GM12892 (cell line): Measurements from ENCODE around the gene CXCL5. TPM values are rescaled to one million over a fixed set of nuclear protein-coding genes. Genes with fewer than 3 reads are reported as not detected.
A peak's percentile ranks its signal among the peaks of the same experiment; 100 is the strongest.

Experiments used
- DNase-seq: peaks from one replicate; pipeline ENCODE4 v3.0.0; 2011; ENCODE audit not compliant: insufficient read length
- FAIRE-seq: peaks from 2 replicates; lab custom pipeline; 2011; peaks lifted over from hg19 to GRCh38; lab: Jason Lieb, UNC
- POLR2A ChIP-seq: IDR thresholded peaks from 2 replicates; pipeline ENCODE4 v1.6.1; 2011; ENCODE audit warnings: low read depth, low read length, control low read depth
- POLR2AphosphoS5 ChIP-seq: IDR thresholded peaks from 2 replicates; pipeline ENCODE4 v1.6.1; 2011; ENCODE audit warnings: low read depth, low read length, control low read depth
- TAF1 ChIP-seq: IDR thresholded peaks from 2 replicates; pipeline ENCODE4 v1.6.1; 2011; ENCODE audit warnings: low read depth, mild to moderate bottlenecking, control low read depth, low read length, borderline replicate concordance
- polyA plus RNA-seq: library from polyadenylated mRNA; unstranded; fragments of >200 nt; gene quantifications from one replicate; pipeline ENCODE4 v1.2.1, GENCODE V29; 2012; ENCODE audit warnings: missing spikeins, inconsistent platforms; ENCODE audit not compliant: missing spikeins

Gene CXCL5
- polyA plus RNA-seq, result not detected

GRCh38 chr4:73998040-73999011, at the start of gene CXCL5:
CXCL5 (minus strand) TSS chr4:73998677; CDS start chr4:73998581, 96 bp downstream.
- TF ChIP-seq TAF1 (no peak), POLR2A (no peak), POLR2AphosphoS5 (no peak)
- FAIRE-seq (no peak), DNase-seq (no peak)

DNA sequence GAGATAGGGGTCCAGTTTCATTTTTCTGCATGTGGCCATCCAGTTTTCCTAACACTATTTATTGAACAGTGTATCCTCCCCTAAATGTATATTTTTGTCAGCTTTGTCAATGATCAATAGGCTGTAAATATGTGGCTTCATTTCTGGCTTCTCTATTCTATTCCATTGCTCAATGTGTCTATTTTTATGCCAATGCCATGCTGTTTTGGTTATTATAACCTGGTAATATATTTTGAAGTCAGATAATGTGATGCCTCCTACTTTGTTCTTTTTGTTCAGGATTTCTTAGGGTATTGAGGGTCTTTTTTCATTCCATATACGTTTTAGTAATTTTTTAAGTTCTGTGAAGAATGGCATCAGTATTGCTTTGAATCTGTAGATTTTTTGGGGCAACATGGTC, 48.7 kb upstream of the CXCL5 start:
- DNase-seq (no peak), FAIRE-seq (no peak)
- TF ChIP-seq TAF1, result no peak
- no peak for TF ChIP-seq POLR2AphosphoS5
- TF ChIP-seq POLR2A, result no peak

DNA sequence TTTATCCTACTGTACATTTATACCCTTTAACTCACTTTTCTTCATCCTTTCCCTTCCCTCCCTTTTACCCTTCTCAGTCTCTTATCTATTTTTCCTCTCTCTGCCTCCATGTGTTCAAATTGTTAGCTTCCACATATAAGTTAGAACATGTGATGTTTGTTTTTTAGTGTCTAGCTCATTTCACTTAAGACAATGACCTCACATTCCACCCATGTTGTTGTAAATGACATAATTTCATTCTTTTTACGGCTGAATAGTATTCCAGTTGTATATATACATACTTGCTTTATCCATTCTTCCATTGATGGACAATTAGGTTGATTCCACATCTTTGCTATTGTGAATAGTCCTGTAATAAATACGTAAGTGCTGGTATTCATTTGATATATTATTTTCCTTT, 47.3 kb upstream of the CXCL5 start:
- FAIRE-seq (no peak), DNase-seq (no peak)
- TF ChIP-seq POLR2AphosphoS5, result no peak
- TF ChIP-seq POLR2A, result no peak
- TF ChIP-seq TAF1, result no peak

DNA sequence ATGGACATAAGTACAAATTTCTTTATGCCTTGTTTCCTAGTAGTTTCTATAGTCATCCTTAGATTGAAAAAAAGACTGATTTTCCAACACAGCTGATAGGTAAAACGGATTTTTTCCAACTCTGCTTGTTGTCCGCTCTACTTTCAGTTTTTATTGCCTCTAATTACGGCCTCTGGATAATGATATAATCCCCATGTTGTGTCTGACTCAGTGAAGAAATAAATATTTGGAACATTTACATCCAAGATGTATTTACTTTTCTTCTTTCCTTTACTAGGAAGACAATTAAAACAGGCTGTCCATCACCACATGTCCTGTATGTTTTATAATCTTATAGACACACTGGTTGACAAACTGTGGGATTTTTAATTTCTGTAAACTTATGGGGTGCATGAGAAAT, 46.8 kb upstream of the CXCL5 start:
- no peak for FAIRE-seq
- DNase-seq, result no peak
- TF ChIP-seq POLR2A (no peak), POLR2AphosphoS5 (no peak), TAF1 (no peak)

- DNase-seq (no peak), FAIRE-seq (no peak)
- TF ChIP-seq TAF1 (no peak), POLR2AphosphoS5 (no peak), POLR2A (no peak)
These were observed 46.2 kb upstream of the CXCL5 start for GRCh38 chr4:74044677-74045076.

DNA sequence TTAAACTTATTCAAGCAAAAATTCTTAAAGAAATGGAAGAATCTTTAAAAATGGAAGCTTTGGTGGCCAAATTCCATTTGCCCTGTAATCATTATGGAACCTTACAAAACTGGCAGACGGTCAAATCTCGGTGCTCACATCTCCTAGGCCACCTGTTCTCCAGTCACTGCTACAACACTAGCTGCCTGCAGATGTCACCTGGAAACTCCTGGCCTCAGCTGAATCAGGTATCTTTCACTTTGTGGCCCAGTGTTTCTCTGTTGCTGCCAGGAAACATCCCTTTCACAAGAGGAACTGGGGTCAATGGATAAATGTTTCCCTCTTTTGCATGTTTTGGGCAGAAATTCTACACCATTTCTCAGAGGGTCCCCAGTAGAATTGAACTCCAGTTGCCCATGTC, 44.2 kb upstream of the CXCL5 start:
- no peak for TF ChIP-seq TAF1
- DNase-seq, result no peak
- no peak for FAIRE-seq

GRCh38 chr4:74041418-74041817, 42.9 kb upstream of the CXCL5 start:
- DNase-seq (no peak), FAIRE-seq (no peak)
- TF ChIP-seq POLR2A (no peak), TAF1 (no peak), POLR2AphosphoS5 (no peak)

- FAIRE-seq, result no peak
- TF ChIP-seq POLR2A (no peak), TAF1 (no peak), POLR2AphosphoS5 (no peak)
- DNase-seq, result no peak
These were observed 40.9 kb upstream of the CXCL5 start for GRCh38 chr4:74039315-74039763.

GRCh38 chr4:74038425-74039314, 40.2 kb upstream of the CXCL5 start, which contains the start of gene CXCL3:
CXCL3 (minus strand) TSS chr4:74038689; CDS start chr4:74038611, 78 bp downstream.
- DNase-seq, result no peak
- TF ChIP-seq POLR2AphosphoS5 (no peak), POLR2A (no peak), TAF1 (no peak)
- FAIRE-seq, result peak; percentile 50

- FAIRE-seq (no peak), DNase-seq (no peak)
- TF ChIP-seq POLR2AphosphoS5 (no peak), POLR2A (no peak), TAF1 (no peak)
These were observed 39.6 kb upstream of the CXCL5 start for GRCh38 chr4:74038086-74038424.
